GM23248 (cell line): ENCODE results near the gene PAPOLA. TPM values are rescaled to one million over a fixed set of nuclear protein-coding genes. Genes with fewer than 3 reads are reported as not detected.
A peak's percentile ranks its signal among the peaks of the same experiment; 100 is the strongest.

ENCODE experiments used
- DNase-seq: peaks from one replicate; pipeline ENCODE4 v3.0.0-alpha.2; 2015
- H2AFZ ChIP-seq: fragments of 200-600 bp; sonication (generic); 2 replicates; pipeline ENCODE4 v1.6.1; 2016; ENCODE audit warnings: antibody characterized with exemption
- H3F3A ChIP-seq: fragments of 200-600 bp; sonication (generic); 2 replicates; pipeline ENCODE4 v1.6.1; 2016; ENCODE audit warnings: mild to moderate bottlenecking, antibody characterized with exemption, mixed run types; ENCODE audit not compliant: insufficient read depth
- H3K27ac ChIP-seq: fragments of 200-600 bp; sonication (generic); 2 replicates; pipeline ENCODE4 v1.5.1; 2016; ENCODE audit warnings: mild to moderate bottlenecking
- H3K27me3 ChIP-seq: fragments of 200-600 bp; sonication (generic); replicated peaks from 2 replicates; pipeline ENCODE4 v1.6.1; 2016; ENCODE audit warnings: mild to moderate bottlenecking; ENCODE audit not compliant: insufficient read depth
- H3K36me3 ChIP-seq: fragments of 200-600 bp; sonication (generic); 2 replicates; pipeline ENCODE4 v1.6.1; 2016; ENCODE audit warnings: low read depth, mild to moderate bottlenecking
- H3K4me1 ChIP-seq: fragments of 200-600 bp; sonication (generic); 2 replicates; pipeline ENCODE4 v1.6.1; 2016; ENCODE audit warnings: mild to moderate bottlenecking; ENCODE audit not compliant: insufficient read depth
- H3K4me2 ChIP-seq: fragments of 200-600 bp; sonication (generic); one replicate; pipeline ENCODE4 v1.6.1; 2016; ENCODE audit warnings: mild to moderate bottlenecking; ENCODE audit not compliant: unreplicated experiment
- H3K4me3 ChIP-seq: fragments of 200-600 bp; sonication (generic); 2 replicates; pipeline ENCODE4 v1.5.1; 2016; ENCODE audit warnings: mild to moderate bottlenecking
- H3K79me2 ChIP-seq: fragments of 200-600 bp; sonication (generic); 2 replicates; pipeline ENCODE4 v1.6.1; 2016; ENCODE audit warnings: mild to moderate bottlenecking; ENCODE audit not compliant: insufficient read depth
- H3K9ac ChIP-seq: fragments of 200-600 bp; sonication (generic); 2 replicates; pipeline ENCODE4 v1.6.1; 2016; ENCODE audit warnings: mild to moderate bottlenecking
- H3K9me2 ChIP-seq: fragments of 200-600 bp; sonication (generic); 2 replicates; pipeline ENCODE4 v1.6.1; 2016; ENCODE audit warnings: mixed run types, mild to moderate bottlenecking, moderate library complexity; ENCODE audit not compliant: insufficient read depth
- H3K9me3 ChIP-seq: fragments of 200-600 bp; sonication (generic); one replicate; pipeline ENCODE4 v1.6.1; 2017; ENCODE audit warnings: low read depth
- H4K20me1 ChIP-seq: fragments of 200-600 bp; sonication (generic); 2 replicates; pipeline ENCODE4 v1.6.0; 2016; ENCODE audit not compliant: insufficient read depth
- EZH2 ChIP-seq: fragments of 200-600 bp; sonication (generic); IDR thresholded peaks from 2 replicates; pipeline ENCODE4 v1.6.1; 2018; ENCODE audit warnings: antibody characterized with exemption, mild to moderate bottlenecking; ENCODE audit not compliant: insufficient read depth, poor library complexity, severe bottlenecking
- EZH2phosphoT487 ChIP-seq: fragments of 200-600 bp; sonication (generic); IDR thresholded peaks from 2 replicates; pipeline ENCODE4 v1.6.1; 2018; ENCODE audit warnings: antibody characterized with exemption, moderate library complexity, mild to moderate bottlenecking, low read depth; ENCODE audit not compliant: insufficient read depth
- WGBS, 2 experiments: methylation state at CpG; one replicate each; pipeline ENCODE4 v1.1.6; 2015 to 2017; ENCODE audit warnings: low lambda C conversion rate in 2 of 2, low coverage in 1 of 2; ENCODE audit errors: missing lambda C conversion rate in 2 of 2; 5-methylcytosine and 5-hydroxymethylcytosine counted together
- in situ Hi-C: fragments of 300-500 bp; cut with MboI; formaldehyde crosslinking; loops from 2 replicates; pipeline ENCODE4 v1.15.0; 2020
- polyA plus RNA-seq: library from polyadenylated mRNA; unstranded; fragments of >200 nt; fragmentation: Nextera tagmentation; extraction: Ambion mirVana; gene quantifications from 2 replicates; pipeline ENCODE4 v1.2.1, GENCODE V29; 2016
- total RNA-seq: library from RNA; depleted of rRNA; stranded (reverse); fragments of >200 nt; shearing (Covaris generic); gene quantifications from 2 replicates; pipeline ENCODE4 v1.2.3, GENCODE V29; 2014

Gene PAPOLA
- total and polyA plus RNA-seq, 2 experiments from 2014 or later = 64.3 to 119 TPM

GRCh38 chr14:96588410-96589257 lies 86.5 kb downstream of the PAPOLA start:
- no peaks in the 10 kb centered on the region for H3K79me2 ChIP-seq
- no peak overlapping the region for H3K9ac ChIP-seq
- no peak for TF ChIP-seq EZH2phosphoT487
- TF ChIP-seq EZH2 = no peak
- no peaks in the 10 kb centered on the region for H3K9me3 ChIP-seq
- H4K20me1 ChIP-seq = no peaks in the 10 kb centered on the region
- no peak overlapping the region for H2AFZ ChIP-seq
- H3K4me2 ChIP-seq = no peak overlapping the region
- in situ Hi-C loops = loop anchor here (10.0 kb wide), 1 partner anchor 156 kb away; no protein-coding TSS in a partner anchor
- peaks cover 26% of the 10 kb centered on the region; the same call in 1 of the 2 replicates for H3K27me3 ChIP-seq
- WGBS, 2 experiments = 68 to 70% methylated on average over 22 of the region's 22 CpGs
- no peaks in the 10 kb centered on the region for H3K36me3 ChIP-seq
- no peaks in the 10 kb centered on the region for H3F3A ChIP-seq
- DNase-seq = no peak
- H3K4me1 ChIP-seq = no peaks in the 10 kb centered on the region
- H3K9me2 ChIP-seq = no peaks in the 10 kb centered on the region
- H3K4me3 ChIP-seq = no peak overlapping the region
- H3K27ac ChIP-seq = no peak overlapping the region

GRCh38 chr14:96589577-96589976 lies 87.4 kb downstream of the PAPOLA start:
- WGBS, 2 experiments = 62 to 63% methylated on average over 3 of the region's 3 CpGs
- no peak overlapping the region for H2AFZ ChIP-seq

GRCh38 chr14:96590190-96590864 lies 88.1 kb downstream of the PAPOLA start:
- no peak overlapping the region for H2AFZ ChIP-seq
- H3F3A ChIP-seq = no peaks in the 10 kb centered on the region
- H3K4me3 ChIP-seq = no peak overlapping the region
- H3K27ac ChIP-seq = no peak overlapping the region
- peaks cover 20% of the 10 kb centered on the region; the same call in 1 of the 2 replicates for H3K27me3 ChIP-seq
- no peaks in the 10 kb centered on the region for H3K4me1 ChIP-seq
- H3K36me3 ChIP-seq = no peaks in the 10 kb centered on the region
- no peaks in the 10 kb centered on the region for H3K9me2 ChIP-seq
- no peaks in the 10 kb centered on the region for H3K79me2 ChIP-seq
- TF ChIP-seq EZH2phosphoT487 = no peak
- no peak for TF ChIP-seq EZH2
- H3K9ac ChIP-seq = no peak overlapping the region
- in situ Hi-C loops = no loop called here
- no peaks in the 10 kb centered on the region for H4K20me1 ChIP-seq
- H3K4me2 ChIP-seq = no peak overlapping the region
- no peaks in the 10 kb centered on the region for H3K9me3 ChIP-seq
- no peak for DNase-seq
- WGBS, 2 experiments = 55 to 56% methylated on average over 9 of the region's 9 CpGs

More at GRCh38 chr14:96589577-96589976, 87.4 kb downstream of the PAPOLA start:
- Histone ChIP-seq H3F3A (no peaks in the 10 kb centered on the region), H3K9ac (no peak overlapping the region), H3K4me3 (no peak overlapping the region), H3K4me2 (no peak overlapping the region), H3K79me2 (no peaks in the 10 kb centered on the region), H3K9me3 (no peaks in the 10 kb centered on the region), H3K4me1 (no peaks in the 10 kb centered on the region), H4K20me1 (no peaks in the 10 kb centered on the region), H3K36me3 (no peaks in the 10 kb centered on the region), H3K27me3 (peaks cover 26% of the 10 kb centered on the region; the same call in 1 of the 2 replicates), H3K9me2 (no peaks in the 10 kb centered on the region), H3K27ac (no peak overlapping the region)
- TF ChIP-seq EZH2 = no peak
- no peak for TF ChIP-seq EZH2phosphoT487
- DNase-seq = no peak
- in situ Hi-C loops = loop anchor here (10.0 kb wide), 1 partner anchor 155 kb away; no protein-coding TSS in a partner anchor

GRCh38 chr14:96592591-96593386 lies 90.6 kb downstream of the PAPOLA start:
- DNase-seq = peak; percentile 57
- in situ Hi-C loops = no loop called here
- Histone ChIP-seq H3K36me3 (no peaks in the 10 kb centered on the region), H3K9ac (no peak overlapping the region), H3K4me1 (no peaks in the 10 kb centered on the region), H3K79me2 (no peaks in the 10 kb centered on the region), H3K9me2 (no peaks in the 10 kb centered on the region), H3K4me3 (peak overlapping the region; percentile 56), H3F3A (no peaks in the 10 kb centered on the region), H3K4me2 (peak overlapping the region; percentile 52), H3K9me3 (no peaks in the 10 kb centered on the region), H3K27ac (no peak overlapping the region), H4K20me1 (no peaks in the 10 kb centered on the region), H3K27me3 (peaks cover 5% of the 10 kb centered on the region; the same call in 1 of the 2 replicates), H2AFZ (peak overlapping the region; percentile 77)
- 15 to 17% methylated on average over 41 to 51 of the region's 54 CpGs for WGBS, 2 experiments
- TF ChIP-seq EZH2phosphoT487 = no peak
- TF ChIP-seq EZH2 = no peak
